HepG2 (cell line): ENCODE data around the gene TM9SF2.

Experiments used
- PHF20 ChIP-seq: sonication (generic); formaldehyde crosslinking; IDR thresholded peaks from 2 replicates; pipeline ENCODE4 v1.5.0; 2020; ENCODE audit warnings: mild to moderate bottlenecking, missing genetic modification reagents
- SMAD1 ChIP-seq: sonication (generic); formaldehyde crosslinking; IDR thresholded peaks from 2 replicates; pipeline ENCODE4 v1.4.0; 2020; ENCODE audit warnings: missing genetic modification reagents, low read depth, mild to moderate bottlenecking, borderline replicate concordance
- ZNF780A ChIP-seq: sonication (generic); formaldehyde crosslinking; IDR thresholded peaks from 2 replicates; pipeline ENCODE4 v1.8.0; 2022; ENCODE audit warnings: mild to moderate bottlenecking, missing genetic modification reagents, moderate library complexity
- TF ChIP-seq, protein P1 (sequence below): sonication (generic); formaldehyde crosslinking; IDR thresholded peaks from 2 replicates; pipeline ENCODE4 v1.5.0; 2020; ENCODE audit warnings: mild to moderate bottlenecking, missing genetic modification reagents, moderate library complexity
- TF ChIP-seq, protein P2 (sequence below): sonication (generic); formaldehyde crosslinking; IDR thresholded peaks from 2 replicates; pipeline ENCODE4 v1.4.0; 2020; ENCODE audit warnings: mild to moderate bottlenecking, missing genetic modification reagents

DNA sequence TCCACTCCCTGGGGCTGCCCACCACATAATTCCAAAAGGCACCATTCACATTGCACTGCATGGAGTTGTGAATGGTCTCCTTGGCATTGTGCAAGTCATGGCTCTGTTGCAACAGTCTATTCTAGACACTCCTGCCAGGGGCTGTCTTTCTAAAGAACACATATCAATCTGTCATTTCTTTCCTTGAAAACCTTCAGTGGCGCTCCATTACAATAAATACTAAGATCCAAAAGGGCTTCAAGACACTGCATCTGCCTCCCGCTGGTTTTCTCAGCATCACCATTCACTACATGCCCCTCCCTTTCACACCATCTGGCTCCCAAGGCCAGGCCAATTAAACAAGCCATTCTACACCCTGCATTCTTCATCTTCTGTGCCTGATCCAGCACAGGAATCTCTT lies 32.2 kb upstream of the TM9SF2 start:
- TF ChIP-seq PHF20 (CRISPR knock-in tag) (no peak), SMAD1 (no peak), ZNF780A (no peak)
- TF ChIP-seq, protein P1, sequence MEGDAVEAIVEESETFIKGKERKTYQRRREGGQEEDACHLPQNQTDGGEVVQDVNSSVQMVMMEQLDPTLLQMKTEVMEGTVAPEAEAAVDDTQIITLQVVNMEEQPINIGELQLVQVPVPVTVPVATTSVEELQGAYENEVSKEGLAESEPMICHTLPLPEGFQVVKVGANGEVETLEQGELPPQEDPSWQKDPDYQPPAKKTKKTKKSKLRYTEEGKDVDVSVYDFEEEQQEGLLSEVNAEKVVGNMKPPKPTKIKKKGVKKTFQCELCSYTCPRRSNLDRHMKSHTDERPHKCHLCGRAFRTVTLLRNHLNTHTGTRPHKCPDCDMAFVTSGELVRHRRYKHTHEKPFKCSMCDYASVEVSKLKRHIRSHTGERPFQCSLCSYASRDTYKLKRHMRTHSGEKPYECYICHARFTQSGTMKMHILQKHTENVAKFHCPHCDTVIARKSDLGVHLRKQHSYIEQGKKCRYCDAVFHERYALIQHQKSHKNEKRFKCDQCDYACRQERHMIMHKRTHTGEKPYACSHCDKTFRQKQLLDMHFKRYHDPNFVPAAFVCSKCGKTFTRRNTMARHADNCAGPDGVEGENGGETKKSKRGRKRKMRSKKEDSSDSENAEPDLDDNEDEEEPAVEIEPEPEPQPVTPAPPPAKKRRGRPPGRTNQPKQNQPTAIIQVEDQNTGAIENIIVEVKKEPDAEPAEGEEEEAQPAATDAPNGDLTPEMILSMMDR (CRISPR knock-in tag): no peak
- TF ChIP-seq, protein P2, sequence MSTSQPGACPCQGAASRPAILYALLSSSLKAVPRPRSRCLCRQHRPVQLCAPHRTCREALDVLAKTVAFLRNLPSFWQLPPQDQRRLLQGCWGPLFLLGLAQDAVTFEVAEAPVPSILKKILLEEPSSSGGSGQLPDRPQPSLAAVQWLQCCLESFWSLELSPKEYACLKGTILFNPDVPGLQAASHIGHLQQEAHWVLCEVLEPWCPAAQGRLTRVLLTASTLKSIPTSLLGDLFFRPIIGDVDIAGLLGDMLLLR (CRISPR knock-in tag): no peak
